GM12892 (cell line): Measurements from ENCODE around the gene RBM27.
"Not testable (repeated sequence)": the region's sequence is repeated elsewhere in the genome, so short reads cannot be mapped to it uniquely, and the experiment has no call there.

Source experiments
- POLR2A ChIP-seq: IDR thresholded peaks from 2 replicates; pipeline ENCODE4 v1.6.1; 2011; ENCODE audit warnings: low read depth, low read length, control low read depth
- POLR2AphosphoS5 ChIP-seq: IDR thresholded peaks from 2 replicates; pipeline ENCODE4 v1.6.1; 2011; ENCODE audit warnings: low read depth, low read length, control low read depth

DNA sequence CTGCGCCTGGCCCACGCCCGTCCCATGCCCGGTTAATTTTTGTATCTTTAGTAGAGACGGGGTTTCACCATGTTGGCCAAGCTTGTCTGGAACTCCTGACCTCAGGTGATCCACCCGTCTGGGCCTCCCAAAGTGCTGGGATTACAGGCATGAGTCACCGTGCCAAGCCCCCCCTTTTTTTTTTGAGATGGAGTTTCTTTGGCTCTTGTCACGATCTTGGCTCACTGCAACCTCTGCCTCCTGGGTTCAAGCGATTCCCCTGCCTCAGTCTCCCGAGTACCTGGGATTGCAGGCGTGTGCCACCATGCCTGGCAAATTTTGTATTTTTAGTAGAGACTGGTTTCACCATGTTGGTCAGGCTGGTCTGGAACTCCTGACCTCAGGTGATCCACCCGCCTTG, 1.6 kb upstream of the RBM27 start:
- TF ChIP-seq POLR2AphosphoS5, POLR2A: not testable (repeated sequence)
